Peyer's patch (tissue), 4 donors: ENCODE results near the gene GC.

Experiments
- POLR2A ChIP-seq, 2 donors: fragments of 450-650 bp; IDR thresholded peaks; one replicate each; pipeline ENCODE4 v1.5.1; 2017; ENCODE audit warnings: antibody characterized with exemption in 2 of 2, mild to moderate bottlenecking in 2 of 2, moderate library complexity in 2 of 2
- TF ChIP-seq, protein P1 (sequence below), 6 experiments: fragments of 450-650 bp in 4 of 6; fragments of 200-600 bp in 2 of 6; sonication (generic) in 1 of 6; IDR thresholded peaks; one replicate each; pipeline ENCODE4 v1.5.1; 2017 to 2019; ENCODE audit warnings: antibody characterized with exemption in 6 of 6, mild to moderate bottlenecking in 3 of 6, moderate library complexity in 1 of 6

- TF ChIP-seq POLR2A (IDR thresholded peaks at IDR 0.05) = no peak
- TF ChIP-seq, protein P1, sequence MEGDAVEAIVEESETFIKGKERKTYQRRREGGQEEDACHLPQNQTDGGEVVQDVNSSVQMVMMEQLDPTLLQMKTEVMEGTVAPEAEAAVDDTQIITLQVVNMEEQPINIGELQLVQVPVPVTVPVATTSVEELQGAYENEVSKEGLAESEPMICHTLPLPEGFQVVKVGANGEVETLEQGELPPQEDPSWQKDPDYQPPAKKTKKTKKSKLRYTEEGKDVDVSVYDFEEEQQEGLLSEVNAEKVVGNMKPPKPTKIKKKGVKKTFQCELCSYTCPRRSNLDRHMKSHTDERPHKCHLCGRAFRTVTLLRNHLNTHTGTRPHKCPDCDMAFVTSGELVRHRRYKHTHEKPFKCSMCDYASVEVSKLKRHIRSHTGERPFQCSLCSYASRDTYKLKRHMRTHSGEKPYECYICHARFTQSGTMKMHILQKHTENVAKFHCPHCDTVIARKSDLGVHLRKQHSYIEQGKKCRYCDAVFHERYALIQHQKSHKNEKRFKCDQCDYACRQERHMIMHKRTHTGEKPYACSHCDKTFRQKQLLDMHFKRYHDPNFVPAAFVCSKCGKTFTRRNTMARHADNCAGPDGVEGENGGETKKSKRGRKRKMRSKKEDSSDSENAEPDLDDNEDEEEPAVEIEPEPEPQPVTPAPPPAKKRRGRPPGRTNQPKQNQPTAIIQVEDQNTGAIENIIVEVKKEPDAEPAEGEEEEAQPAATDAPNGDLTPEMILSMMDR (IDR thresholded peaks at IDR 0.05) = no peak
These were observed 51.8 kb downstream of the GC start for GRCh38 chr4:71732066-71732465.
